Keratinocyte (primary cell): ENCODE data around the gene TMEM80.

Experiments
- CTCF ChIP-seq, 3 experiments: IDR thresholded peaks in 1 of 3; conservative IDR thresholded peaks in 1 of 3; optimal IDR thresholded peaks in 1 of 3; 2 replicates in 2 of 3; 3 replicates in 1 of 3; pipeline versions ENCODE3 to v1.5.1; 2011; ENCODE audit warnings: low read length in 3 of 3, mild to moderate bottlenecking in 3 of 3, moderate library complexity in 2 of 3, control low read depth in 1 of 3, inconsistent platforms in 1 of 3; ENCODE audit not compliant: insufficient read depth in 2 of 3; ENCODE audit errors: extremely low read depth in 1 of 3
- EZH2 ChIP-seq: IDR thresholded peaks from one replicate; pipeline ENCODE4 v1.6.1; 2012; ENCODE audit warnings: inconsistent platforms, mild to moderate bottlenecking, low read length, moderate library complexity

DNA sequence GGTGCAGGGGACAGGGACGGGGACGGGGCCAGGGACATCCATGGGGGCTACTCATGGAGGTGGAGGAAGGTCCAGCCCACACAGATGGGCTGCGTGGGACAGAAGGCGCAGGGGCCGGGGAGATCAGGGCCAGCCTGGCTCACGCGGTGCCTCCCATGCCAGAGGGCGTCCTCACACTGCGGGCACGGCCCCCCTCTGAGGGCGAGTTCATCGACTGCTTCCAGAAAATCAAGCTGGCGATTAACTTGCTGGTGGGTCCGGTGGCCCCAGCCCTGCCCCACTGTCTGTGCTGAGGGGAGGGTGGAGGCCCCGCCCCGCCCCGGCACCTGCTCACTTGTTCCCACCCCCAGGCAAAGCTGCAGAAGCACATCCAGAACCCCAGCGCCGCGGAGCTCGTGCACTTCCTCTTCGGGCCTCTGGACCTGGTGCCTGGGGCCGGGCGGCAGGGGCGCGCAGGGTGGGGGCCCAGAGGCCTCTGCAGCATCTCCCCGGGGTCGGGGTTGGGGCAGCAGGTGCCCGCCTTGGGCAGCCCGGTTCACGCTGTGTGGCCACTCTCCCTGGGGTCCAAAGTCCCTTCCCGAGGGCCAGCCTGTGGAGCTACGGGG is 26.2 kb downstream of the TMEM80 start:
- TF ChIP-seq CTCF (optimal IDR thresholded peaks at IDR 0.05 in 1 of 3, IDR thresholded peaks at IDR 0.05 in 1 of 3, conservative IDR thresholded peaks at IDR 0.05 in 1 of 3; ENCODE audit: extremely low read depth in 1 of 3, insufficient read depth in 2 of 3, low read length in 3 of 3) = no peak
- TF ChIP-seq EZH2 = no peak
